Measurements from ENCODE around the gene UBE2R2. TPM values are rescaled to one million over a fixed set of nuclear protein-coding genes. Genes with fewer than 3 reads are reported as not detected.
"Not testable (repeated sequence)": the region's sequence is repeated elsewhere in the genome, so short reads cannot be mapped to it uniquely, and the experiment has no call there.

UBE2R2 gene
- total RNA-seq, 1 donor from 2014 or later = 41.9 TPM

DNA sequence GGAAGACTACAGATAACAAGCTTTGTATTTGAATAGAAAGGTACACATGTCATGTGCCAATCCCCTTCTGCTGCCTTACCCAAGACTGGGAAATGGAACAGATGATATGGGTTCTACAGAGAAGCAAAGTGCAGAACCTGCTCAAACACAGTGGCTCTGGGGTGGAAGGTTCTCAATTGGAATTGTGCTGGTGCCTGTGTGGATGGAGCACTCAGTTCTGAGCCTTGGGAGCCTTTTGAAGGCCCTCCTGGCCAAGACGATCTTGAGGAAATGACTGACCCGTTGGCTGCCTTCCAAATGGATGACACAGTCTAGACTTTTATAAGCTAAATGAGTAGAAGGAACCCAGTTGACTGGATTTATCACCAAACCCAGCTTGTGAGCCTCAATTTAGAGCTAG lies 25.8 kb upstream of the UBE2R2 start:
- H3K9me3 Mint-ChIP-seq = no peaks in the 10 kb centered on the region
- DNase-seq = no peak
- H3K27me3 Mint-ChIP-seq = peaks cover 37% of the 10 kb centered on the region
- no peak overlapping the region for H3K27ac Mint-ChIP-seq
- intact Hi-C loops (cut with micrococcal nuclease) = no loop called here
- no peak overlapping the region for H3K4me3 Mint-ChIP-seq
- H3K4me1 Mint-ChIP-seq = no peaks in the 10 kb centered on the region
- H3K36me3 Mint-ChIP-seq (ENCODE audit: low read depth) = no peaks in the 10 kb centered on the region

DNA sequence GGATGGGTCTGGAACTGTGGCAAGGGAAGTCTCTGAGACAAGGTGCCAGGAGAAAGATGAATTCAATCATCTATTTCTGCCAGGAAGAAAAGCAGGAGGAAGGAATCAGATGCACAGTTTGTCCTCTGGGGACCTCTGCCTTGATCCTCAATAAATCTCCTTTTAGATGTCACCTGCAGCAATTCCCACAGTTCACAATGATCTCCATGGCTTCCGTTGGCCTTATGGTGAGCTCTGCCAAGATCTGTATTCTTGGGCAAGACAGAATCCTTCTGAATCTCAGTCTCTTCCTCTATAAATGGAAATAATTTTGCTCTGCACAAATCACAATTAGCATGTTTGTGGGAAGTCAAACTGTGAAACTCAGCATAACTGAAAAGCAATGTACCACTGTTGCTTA lies 23.5 kb upstream of the UBE2R2 start:
- H3K27me3 Mint-ChIP-seq = peaks cover 33% of the 10 kb centered on the region
- DNase-seq; H3K27ac Mint-ChIP-seq; H3K4me3 Mint-ChIP-seq; H3K36me3 Mint-ChIP-seq (ENCODE audit: low read depth); H3K4me1 Mint-ChIP-seq; intact Hi-C loops (cut with micrococcal nuclease); H3K9me3 Mint-ChIP-seq: not testable (repeated sequence)

DNA sequence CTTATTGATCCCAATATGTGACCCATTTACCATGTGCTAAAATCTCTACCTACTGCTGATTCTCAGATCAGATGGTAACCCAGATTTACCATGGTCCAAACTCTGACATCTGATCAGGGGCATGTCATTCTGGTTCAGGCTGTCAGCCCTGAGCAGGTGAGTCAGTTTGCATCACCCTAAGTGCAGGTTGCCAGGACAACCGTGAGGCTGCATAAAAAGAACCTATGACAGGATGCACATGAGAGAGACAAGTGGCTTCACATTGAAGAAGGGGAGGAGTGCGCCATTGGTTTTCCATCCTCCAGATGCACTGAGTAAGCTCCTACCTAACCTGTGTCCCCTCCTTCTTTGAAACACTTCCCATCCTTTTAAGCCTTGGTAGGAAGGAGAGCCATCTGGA lies 22.4 kb upstream of the UBE2R2 start:
- no peaks in the 10 kb centered on the region for H3K4me1 Mint-ChIP-seq
- H3K27me3 Mint-ChIP-seq = peaks cover 33% of the 10 kb centered on the region
- intact Hi-C loops (cut with micrococcal nuclease) = no loop called here
- no peak for DNase-seq
- H3K36me3 Mint-ChIP-seq (ENCODE audit: low read depth) = no peaks in the 10 kb centered on the region
- no peak overlapping the region for H3K27ac Mint-ChIP-seq
- H3K9me3 Mint-ChIP-seq = no peaks in the 10 kb centered on the region
- H3K4me3 Mint-ChIP-seq = no peak overlapping the region

DNA sequence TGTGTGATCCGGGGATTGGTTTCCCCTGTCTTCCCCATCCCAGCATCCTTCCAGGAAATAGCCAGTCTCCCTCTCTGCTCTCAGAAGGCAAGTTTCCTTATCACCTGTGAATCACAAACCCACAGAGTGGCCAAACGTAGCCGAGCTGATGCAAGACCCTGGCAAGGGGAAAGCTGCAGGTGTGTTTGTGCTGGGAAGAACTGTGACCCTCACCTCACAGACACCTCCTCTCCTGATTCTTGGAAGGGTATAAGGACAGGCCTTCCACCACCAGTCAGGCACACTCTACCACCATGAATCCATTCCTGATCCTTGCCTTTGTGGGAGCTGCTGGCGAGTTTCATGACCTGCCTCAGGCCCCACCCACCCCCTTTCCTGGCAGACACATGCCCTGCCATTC lies 21.7 kb upstream of the UBE2R2 start, which contains the start of gene PRSS3:
PRSS3 (plus strand) TSS at position 281 of the 400 bp plus-strand sequence; CDS start at position 294, 13 bp downstream.
- Mint-ChIP-seq H3K4me1 (no peaks in the 10 kb centered on the region), H3K4me3 (no peak within 1 kb of the TSS), H3K36me3 (ENCODE audit: low read depth) (no peaks in the 10 kb centered on the region), H3K27ac (no peak within 1 kb of the TSS), H3K9me3 (no peaks in the 10 kb centered on the region), H3K27me3 (peaks cover 33% of the 10 kb centered on the region)
- intact Hi-C loops (cut with micrococcal nuclease) = no loop called here
- no peak for DNase-seq

DNA sequence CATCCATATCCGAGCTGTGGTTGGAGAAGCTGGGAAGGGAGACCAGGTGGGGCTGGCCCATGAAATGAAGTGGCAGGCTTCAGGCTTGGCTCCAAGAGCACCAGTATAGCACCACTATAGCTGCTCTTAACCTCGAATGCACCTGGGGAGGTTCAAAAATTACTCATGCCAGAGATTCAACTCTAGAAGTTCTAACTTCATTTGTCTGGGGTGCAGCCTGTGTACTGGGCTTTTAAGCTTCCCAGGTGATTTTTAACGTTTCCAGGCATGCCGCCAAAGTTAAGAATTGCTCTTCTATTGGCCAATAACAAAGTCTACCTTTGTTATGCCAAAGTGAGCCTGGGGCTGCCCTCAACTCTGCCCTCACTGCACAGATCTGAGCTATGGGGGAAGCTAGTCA lies 21.1 kb upstream of the UBE2R2 start:
- H3K4me1 Mint-ChIP-seq = no peaks in the 10 kb centered on the region
- DNase-seq = no peak
- intact Hi-C loops (cut with micrococcal nuclease) = no loop called here
- no peaks in the 10 kb centered on the region for H3K9me3 Mint-ChIP-seq
- H3K27ac Mint-ChIP-seq = no peak overlapping the region
- H3K4me3 Mint-ChIP-seq = no peak overlapping the region
- no peaks in the 10 kb centered on the region for H3K36me3 Mint-ChIP-seq (ENCODE audit: low read depth)
- H3K27me3 Mint-ChIP-seq = peaks cover 37% of the 10 kb centered on the region

DNA sequence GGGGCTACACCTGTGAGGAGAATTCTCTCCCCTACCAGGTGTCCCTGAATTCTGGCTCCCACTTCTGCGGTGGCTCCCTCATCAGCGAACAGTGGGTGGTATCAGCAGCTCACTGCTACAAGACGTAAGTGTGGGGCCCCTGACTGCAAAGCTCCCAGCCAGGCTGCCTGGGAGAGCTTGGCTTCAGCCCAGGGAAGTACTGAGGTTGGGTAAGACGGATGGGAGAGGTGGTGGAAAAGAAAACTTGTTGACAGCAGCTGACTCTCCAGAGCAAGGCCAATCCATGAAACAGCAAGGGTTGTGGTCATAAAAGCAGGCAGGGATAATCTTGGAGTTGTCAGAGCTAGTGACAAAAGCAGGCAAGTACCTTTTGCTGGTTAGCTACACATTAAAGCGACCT lies 20.3 kb upstream of the UBE2R2 start:
- H3K4me1 Mint-ChIP-seq; intact Hi-C loops (cut with micrococcal nuclease): not testable (repeated sequence)

DNA sequence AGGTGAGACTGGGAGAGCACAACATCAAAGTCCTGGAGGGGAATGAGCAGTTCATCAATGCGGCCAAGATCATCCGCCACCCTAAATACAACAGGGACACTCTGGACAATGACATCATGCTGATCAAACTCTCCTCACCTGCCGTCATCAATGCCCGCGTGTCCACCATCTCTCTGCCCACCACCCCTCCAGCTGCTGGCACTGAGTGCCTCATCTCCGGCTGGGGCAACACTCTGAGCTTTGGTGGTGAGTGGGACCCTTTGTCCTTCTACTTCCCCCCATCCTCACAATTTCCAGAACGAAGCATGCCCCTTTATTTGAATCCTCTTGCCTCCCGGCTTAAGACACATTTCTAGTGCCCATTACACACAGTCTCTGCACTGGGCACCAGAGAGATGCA lies 19.1 kb upstream of the UBE2R2 start:
- Mint-ChIP-seq H3K27ac (no peak overlapping the region), H3K4me1 (no peaks in the 10 kb centered on the region), H3K27me3 (peaks cover 24% of the 10 kb centered on the region), H3K9me3 (no peaks in the 10 kb centered on the region), H3K36me3 (ENCODE audit: low read depth) (no peaks in the 10 kb centered on the region), H3K4me3 (no peak overlapping the region)
- no peak for DNase-seq
- intact Hi-C loops (cut with micrococcal nuclease) = no loop called here

More for the DNA sequence above, 20.3 kb upstream of the UBE2R2 start:
- not testable (repeated sequence) for H3K4me3 Mint-ChIP-seq; H3K36me3 Mint-ChIP-seq (ENCODE audit: low read depth); H3K9me3 Mint-ChIP-seq; DNase-seq; H3K27ac Mint-ChIP-seq
- peaks cover 32% of the 10 kb centered on the region for H3K27me3 Mint-ChIP-seq

DNA sequence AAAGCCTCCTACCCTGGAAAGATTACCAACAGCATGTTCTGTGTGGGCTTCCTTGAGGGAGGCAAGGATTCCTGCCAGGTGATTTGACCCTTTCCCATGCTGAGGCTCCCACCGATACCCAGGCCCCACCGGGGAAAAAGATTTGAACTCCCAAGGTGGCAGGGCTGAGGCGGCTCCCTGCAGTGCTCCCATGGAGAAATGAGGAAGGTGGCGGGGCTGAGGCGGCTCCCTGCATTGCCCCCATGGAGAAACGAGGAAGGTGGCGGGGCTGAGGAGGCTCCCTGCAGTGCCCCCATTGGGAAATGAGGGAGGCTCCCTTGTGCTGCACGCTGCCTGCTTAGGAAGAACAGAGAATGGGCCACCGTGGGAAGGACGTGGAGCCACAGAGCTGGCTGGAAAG lies 18.4 kb upstream of the UBE2R2 start:
- Mint-ChIP-seq H3K9me3 (no peaks in the 10 kb centered on the region), H3K36me3 (ENCODE audit: low read depth) (no peaks in the 10 kb centered on the region), H3K27ac (no peak overlapping the region), H3K4me3 (no peak overlapping the region), H3K27me3 (peaks cover 26% of the 10 kb centered on the region), H3K4me1 (no peaks in the 10 kb centered on the region)
- no peak for DNase-seq
- intact Hi-C loops (cut with micrococcal nuclease) = no loop called here

DNA sequence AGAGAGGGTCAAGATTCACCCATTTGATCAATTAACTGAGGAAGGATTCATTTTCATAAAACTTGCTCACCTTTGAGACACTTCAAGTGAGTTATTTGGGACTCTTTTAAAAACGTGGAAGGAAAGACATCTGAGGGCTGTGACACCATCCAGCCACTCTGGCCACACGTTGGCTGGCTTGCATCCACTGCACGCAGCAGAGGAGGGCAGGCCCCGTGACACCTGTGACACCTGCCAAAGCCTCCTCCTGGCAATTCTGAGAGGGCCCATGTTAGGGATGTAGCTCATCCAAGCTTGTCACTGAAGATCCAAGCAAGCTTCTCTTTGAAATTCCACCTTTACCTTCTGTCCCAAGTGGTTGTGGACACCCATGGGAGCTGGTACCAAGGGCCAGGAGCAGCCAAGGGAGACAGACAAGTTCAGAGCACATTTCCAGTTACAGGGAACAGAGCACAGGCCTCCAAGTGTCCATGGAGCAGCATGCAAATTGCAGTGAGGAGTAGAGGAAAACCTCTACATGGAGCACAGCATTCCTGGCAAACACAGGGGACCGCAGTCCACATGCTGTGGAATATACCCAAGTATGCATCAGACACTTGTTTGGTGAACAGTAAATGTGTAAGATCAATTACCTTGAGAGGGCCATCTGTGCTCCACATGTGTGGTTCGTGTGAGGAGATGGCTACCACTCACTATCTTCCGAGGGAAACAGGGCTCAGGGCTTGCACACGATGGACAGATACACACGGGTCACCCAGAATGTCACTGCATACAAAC lies 16.8 kb upstream of the UBE2R2 start:
- Mint-ChIP-seq H3K27ac (no peak overlapping the region), H3K9me3 (no peaks in the 10 kb centered on the region), H3K36me3 (ENCODE audit: low read depth) (no peaks in the 10 kb centered on the region), H3K4me1 (no peaks in the 10 kb centered on the region), H3K27me3 (peaks cover 29% of the 10 kb centered on the region), H3K4me3 (no peak overlapping the region)
- intact Hi-C loops (cut with micrococcal nuclease) = no loop called here
- no peak for DNase-seq

DNA sequence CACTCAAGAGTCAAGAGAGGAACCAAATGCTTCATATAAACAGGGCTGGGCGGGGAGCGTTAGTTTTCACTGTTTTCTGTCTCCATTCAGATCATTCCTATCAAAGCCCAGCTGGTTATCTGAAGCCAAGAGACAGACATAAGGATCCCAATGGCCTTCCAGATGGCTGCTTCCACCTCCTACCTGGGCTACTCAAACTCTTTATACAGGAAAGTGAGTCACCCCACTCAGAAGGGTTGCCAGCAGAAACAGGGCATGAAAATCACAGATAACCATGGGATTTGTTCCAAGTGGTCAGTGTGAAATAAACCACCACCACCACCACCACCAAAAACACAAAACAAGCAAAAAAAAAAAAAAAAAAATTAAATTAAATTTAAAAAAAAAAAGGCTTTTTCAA lies 16.1 kb upstream of the UBE2R2 start:
- Mint-ChIP-seq H3K9me3 (no peaks in the 10 kb centered on the region), H3K27me3 (peaks cover 26% of the 10 kb centered on the region), H3K36me3 (ENCODE audit: low read depth) (no peaks in the 10 kb centered on the region), H3K4me1 (no peaks in the 10 kb centered on the region), H3K27ac (no peak overlapping the region), H3K4me3 (no peak overlapping the region)
- DNase-seq = no peak
- intact Hi-C loops (cut with micrococcal nuclease) = no loop called here

DNA sequence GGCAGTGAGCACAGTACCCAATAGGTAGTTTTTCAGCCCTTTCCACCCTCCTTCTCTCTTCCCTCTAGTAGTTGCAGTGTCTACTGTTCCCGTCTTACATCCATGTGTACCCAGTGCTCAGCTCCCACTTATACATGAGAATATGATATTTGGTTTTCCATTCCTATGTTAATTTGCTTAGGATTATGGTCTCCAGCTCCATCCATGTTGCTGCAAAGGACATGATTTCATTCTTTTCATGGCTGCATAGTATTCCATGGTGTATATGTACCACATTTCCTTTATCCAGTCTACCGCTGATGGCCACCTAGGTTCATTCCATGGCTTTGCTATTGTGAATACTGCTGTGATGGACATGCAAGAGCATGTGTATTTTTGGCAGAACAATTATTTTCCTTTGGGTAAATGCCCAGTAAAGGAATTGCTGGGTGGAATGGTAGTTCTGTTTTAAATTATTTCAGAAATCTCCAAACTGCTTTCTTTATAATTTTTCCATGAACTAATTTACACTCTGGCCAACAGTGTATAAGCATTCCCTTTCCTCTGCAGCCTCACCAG lies 14.9 kb upstream of the UBE2R2 start:
- DNase-seq; intact Hi-C loops (cut with micrococcal nuclease); H3K27ac Mint-ChIP-seq; H3K9me3 Mint-ChIP-seq; H3K36me3 Mint-ChIP-seq (ENCODE audit: low read depth); H3K4me3 Mint-ChIP-seq; H3K4me1 Mint-ChIP-seq: not testable (repeated sequence)
- H3K27me3 Mint-ChIP-seq = peaks cover 24% of the 10 kb centered on the region

DNA sequence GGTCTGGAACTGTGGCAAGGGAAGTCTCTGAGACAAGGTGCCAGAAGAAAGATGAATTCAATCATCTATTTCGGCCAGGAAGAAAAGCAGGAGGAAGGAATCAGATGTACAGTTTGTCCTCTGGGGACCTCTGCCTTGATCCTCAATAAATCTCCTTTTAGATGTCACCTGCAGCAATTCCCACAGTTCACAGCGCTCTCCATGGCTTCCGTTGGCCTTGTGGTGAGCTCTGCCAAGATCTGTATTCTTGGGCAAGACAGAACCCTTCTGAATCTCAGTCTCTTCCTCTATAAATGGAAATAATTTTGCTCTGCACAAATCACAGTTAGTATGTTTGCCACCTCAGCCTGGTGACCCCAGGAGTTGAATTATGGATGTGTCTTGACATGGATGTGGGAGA lies 12.8 kb upstream of the UBE2R2 start:
- intact Hi-C loops (cut with micrococcal nuclease); H3K4me1 Mint-ChIP-seq; H3K9me3 Mint-ChIP-seq; H3K27ac Mint-ChIP-seq; H3K4me3 Mint-ChIP-seq; H3K36me3 Mint-ChIP-seq (ENCODE audit: low read depth); DNase-seq: not testable (repeated sequence)
- peaks cover 19% of the 10 kb centered on the region for H3K27me3 Mint-ChIP-seq

DNA sequence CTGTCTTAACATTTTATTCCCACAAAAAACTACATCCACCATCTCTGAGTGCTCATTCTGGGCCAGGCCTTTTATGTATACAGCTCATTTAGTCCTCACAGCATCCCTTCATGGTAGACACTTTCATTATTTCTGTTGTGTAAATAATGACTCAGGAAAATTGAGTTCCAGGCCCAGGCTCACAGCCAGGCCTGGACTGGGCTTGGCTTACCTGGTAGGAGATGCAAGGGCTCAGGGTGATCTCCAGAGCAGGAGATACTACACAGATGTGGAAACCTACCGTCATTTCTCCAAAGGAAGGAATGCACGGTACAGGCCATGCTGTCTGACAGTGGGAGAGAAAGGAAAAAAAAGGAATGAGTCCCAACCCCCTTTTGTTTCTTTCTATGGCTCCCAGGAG lies 9.8 kb upstream of the UBE2R2 start:
- H3K4me1 Mint-ChIP-seq; DNase-seq; H3K9me3 Mint-ChIP-seq; H3K36me3 Mint-ChIP-seq (ENCODE audit: low read depth); H3K27ac Mint-ChIP-seq; H3K4me3 Mint-ChIP-seq; intact Hi-C loops (cut with micrococcal nuclease): not testable (repeated sequence)
- H3K27me3 Mint-ChIP-seq = peaks cover 21% of the 10 kb centered on the region

DNA sequence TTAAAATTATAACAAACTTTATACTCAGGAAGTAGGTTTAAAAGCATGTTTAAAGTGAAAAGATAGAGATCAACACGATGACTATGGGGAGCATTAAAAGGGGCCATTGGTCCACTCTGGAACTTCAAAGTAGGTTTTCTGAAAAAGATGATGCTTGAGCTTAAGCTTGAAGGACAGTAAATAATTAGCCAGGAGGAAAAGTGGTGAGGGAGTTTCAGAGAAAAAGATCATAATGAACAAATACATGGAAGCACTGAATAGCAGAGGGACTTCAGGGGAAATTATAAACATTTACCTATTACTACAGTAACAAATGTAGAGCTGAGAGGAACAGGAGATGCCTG lies 8.0 kb upstream of the UBE2R2 start:
- DNase-seq; H3K27ac Mint-ChIP-seq; H3K4me1 Mint-ChIP-seq; H3K9me3 Mint-ChIP-seq; H3K4me3 Mint-ChIP-seq; H3K36me3 Mint-ChIP-seq (ENCODE audit: low read depth); intact Hi-C loops (cut with micrococcal nuclease): not testable (repeated sequence)
- H3K27me3 Mint-ChIP-seq = peaks cover 16% of the 10 kb centered on the region

DNA sequence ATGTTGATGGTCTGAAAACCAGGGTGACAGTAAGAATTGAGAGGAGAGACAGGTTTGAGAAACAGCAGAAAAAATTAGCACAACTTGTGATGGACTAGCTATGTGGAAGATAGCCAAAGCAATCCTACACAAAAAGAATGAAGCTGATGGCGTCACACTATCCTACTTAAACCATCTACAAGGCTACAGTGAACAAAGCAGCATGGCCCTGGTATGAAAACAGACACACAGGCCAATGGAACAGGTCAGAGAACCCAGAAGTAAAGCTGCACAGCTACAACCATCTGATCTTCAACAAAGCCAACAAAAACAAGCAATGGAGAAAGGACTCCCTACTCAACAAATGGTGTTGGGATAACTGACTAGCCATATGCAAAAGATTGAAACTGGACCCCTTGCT lies 7.5 kb upstream of the UBE2R2 start:
- Mint-ChIP-seq H3K36me3 (ENCODE audit: low read depth) (no peaks in the 10 kb centered on the region), H3K9me3 (no peaks in the 10 kb centered on the region), H3K4me3 (no peak overlapping the region), H3K4me1 (peaks cover 10% of the 10 kb centered on the region), H3K27me3 (peaks cover 11% of the 10 kb centered on the region), H3K27ac (no peak overlapping the region)
- intact Hi-C loops (cut with micrococcal nuclease) = no loop called here
- DNase-seq = no peak
